Nephron progenitor cell (in vitro differentiated cells): ENCODE measurements around the gene POTEH.
"Not testable (repeated sequence)": the region's sequence is repeated elsewhere in the genome, so short reads cannot be mapped to it uniquely, and the experiment has no call there.

Experiments
- DNase-seq: peaks from one replicate; pipeline ENCODE4 v3.0.0; 2021
- H3K27ac Mint-ChIP-seq: 2 replicates; pipeline ENCODE4 v1.8.0; 2021; ENCODE audit warnings: mild to moderate bottlenecking, moderate library complexity, mixed read lengths
- H3K27me3 Mint-ChIP-seq: 2 replicates; pipeline ENCODE4 v1.8.0; 2021; ENCODE audit warnings: mild to moderate bottlenecking, low read depth, mixed read lengths; ENCODE audit not compliant: poor library complexity
- H3K36me3 Mint-ChIP-seq: 2 replicates; pipeline ENCODE4 v1.8.0; 2021; ENCODE audit warnings: low read depth, mixed read lengths
- H3K4me1 Mint-ChIP-seq: 2 replicates; pipeline ENCODE4 v1.8.0; 2021; ENCODE audit warnings: mixed read lengths
- H3K4me3 Mint-ChIP-seq: 2 replicates; pipeline ENCODE4 v1.8.0; 2021; ENCODE audit warnings: mild to moderate bottlenecking, moderate library complexity, mixed read lengths
- H3K9me3 Mint-ChIP-seq: 2 replicates; pipeline ENCODE4 v1.8.0; 2021; ENCODE audit warnings: mild to moderate bottlenecking, moderate library complexity, mixed read lengths

POTEH gene

GRCh38 chr22:15689012-15689748, 646 bp upstream of the POTEH start:
- peak; percentile 1 for DNase-seq
- not testable (repeated sequence) for H3K36me3 Mint-ChIP-seq, H3K27ac Mint-ChIP-seq, H3K9me3 Mint-ChIP-seq, H3K4me1 Mint-ChIP-seq, H3K27me3 Mint-ChIP-seq, H3K4me3 Mint-ChIP-seq

GRCh38 chr22:15713600-15713999, 23.8 kb downstream of the POTEH start:
- not testable (repeated sequence) for H3K27ac Mint-ChIP-seq, H3K4me1 Mint-ChIP-seq, H3K36me3 Mint-ChIP-seq, H3K4me3 Mint-ChIP-seq, DNase-seq, H3K27me3 Mint-ChIP-seq
- peaks cover 16% of the 10 kb centered on the region for H3K9me3 Mint-ChIP-seq

DNA sequence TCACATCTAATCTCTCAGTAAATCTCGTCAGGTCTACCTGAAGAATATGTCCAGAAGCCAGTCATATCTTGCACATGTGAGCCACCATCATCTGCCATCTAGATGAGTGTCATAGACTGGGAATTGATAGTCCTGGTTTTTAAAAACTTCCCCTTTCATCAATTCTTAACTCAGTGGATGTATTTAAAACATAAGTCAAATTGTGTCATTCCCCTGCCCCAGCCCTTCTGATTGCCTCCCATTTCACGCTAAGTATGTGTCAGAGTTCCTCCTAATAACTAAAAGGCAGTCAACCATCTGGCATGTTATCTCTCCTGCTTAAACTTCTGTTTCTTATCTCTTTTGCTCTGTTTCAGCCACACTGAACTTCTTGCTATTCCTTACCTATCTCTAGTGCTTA, 24.3 kb downstream of the POTEH start:
- peaks cover 16% of the 10 kb centered on the region for H3K9me3 Mint-ChIP-seq
- not testable (repeated sequence) for H3K27me3 Mint-ChIP-seq, H3K36me3 Mint-ChIP-seq, H3K27ac Mint-ChIP-seq, DNase-seq, H3K4me3 Mint-ChIP-seq, H3K4me1 Mint-ChIP-seq

GRCh38 chr22:15721884-15722283, 32.1 kb downstream of the POTEH start:
- H3K4me1 Mint-ChIP-seq, DNase-seq, H3K9me3 Mint-ChIP-seq, H3K27ac Mint-ChIP-seq, H3K27me3 Mint-ChIP-seq, H3K36me3 Mint-ChIP-seq, H3K4me3 Mint-ChIP-seq: not testable (repeated sequence)

DNA sequence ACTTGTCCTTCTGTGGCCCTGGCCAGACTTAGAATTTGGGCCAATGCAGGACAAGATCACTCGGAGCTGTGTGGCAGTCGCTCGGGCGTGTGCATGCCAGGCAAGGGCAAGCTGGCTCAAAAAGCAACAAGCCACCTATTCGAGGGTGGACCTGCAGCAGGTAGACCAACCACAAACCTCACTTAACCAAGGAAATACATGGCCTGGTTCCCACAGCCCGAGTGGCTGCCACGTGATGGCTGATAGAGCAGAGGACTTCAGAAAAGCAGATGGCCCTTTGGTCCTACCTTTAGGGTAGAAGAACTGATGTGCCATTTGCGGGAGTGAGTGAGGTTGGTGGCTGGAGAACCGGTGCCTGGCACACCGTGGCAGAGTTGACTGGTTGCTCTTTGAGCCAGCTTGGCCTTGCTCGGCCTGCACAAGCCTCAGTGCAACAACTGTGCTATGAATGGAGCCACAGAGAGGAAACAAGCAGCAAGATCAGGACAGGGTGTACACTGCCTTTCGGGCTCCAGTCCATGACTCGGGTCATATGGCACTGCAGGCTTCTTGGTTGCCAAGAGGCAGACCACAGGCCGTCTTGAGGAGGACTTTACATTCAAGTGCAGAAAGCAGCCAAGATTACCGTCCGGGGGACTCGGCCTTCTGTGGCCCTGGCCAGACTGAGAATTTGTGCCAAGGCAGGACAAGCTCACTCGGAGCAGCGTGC, 39.5 kb downstream of the POTEH start:
- not testable (repeated sequence) for DNase-seq, H3K9me3 Mint-ChIP-seq

DNA sequence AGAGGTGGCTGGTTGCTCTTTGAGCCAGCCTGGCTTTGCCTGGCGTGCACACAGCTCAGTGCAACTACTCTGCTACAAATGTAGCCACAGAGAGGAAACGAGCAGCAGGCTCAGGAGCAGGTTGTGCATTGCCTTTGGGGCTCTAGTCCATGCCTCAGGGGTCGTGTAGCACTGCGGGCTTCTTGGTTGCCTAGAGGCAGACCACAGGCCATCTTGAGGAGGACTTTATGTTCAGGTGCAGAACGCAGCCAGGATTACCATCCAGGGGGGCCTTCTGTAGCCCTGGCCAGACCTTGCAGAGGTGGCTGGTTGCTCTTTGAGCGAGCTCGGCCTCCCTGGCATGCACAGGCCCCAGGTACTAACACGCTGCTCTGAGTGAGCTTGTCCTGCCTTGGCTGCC, 41.2 kb downstream of the POTEH start:
- H3K4me3 Mint-ChIP-seq, DNase-seq, H3K27me3 Mint-ChIP-seq, H3K9me3 Mint-ChIP-seq, H3K27ac Mint-ChIP-seq, H3K4me1 Mint-ChIP-seq, H3K36me3 Mint-ChIP-seq: not testable (repeated sequence)

More for the DNA sequence above, 39.5 kb downstream of the POTEH start:
- H3K36me3 Mint-ChIP-seq, H3K4me3 Mint-ChIP-seq, H3K27ac Mint-ChIP-seq, H3K27me3 Mint-ChIP-seq, H3K4me1 Mint-ChIP-seq: not testable (repeated sequence)

- H3K27me3 Mint-ChIP-seq, DNase-seq, H3K36me3 Mint-ChIP-seq, H3K27ac Mint-ChIP-seq, H3K9me3 Mint-ChIP-seq, H3K4me3 Mint-ChIP-seq, H3K4me1 Mint-ChIP-seq: not testable (repeated sequence)
Measured at GRCh38 chr22:15734411-15734810, 44.6 kb downstream of the POTEH start.

DNA sequence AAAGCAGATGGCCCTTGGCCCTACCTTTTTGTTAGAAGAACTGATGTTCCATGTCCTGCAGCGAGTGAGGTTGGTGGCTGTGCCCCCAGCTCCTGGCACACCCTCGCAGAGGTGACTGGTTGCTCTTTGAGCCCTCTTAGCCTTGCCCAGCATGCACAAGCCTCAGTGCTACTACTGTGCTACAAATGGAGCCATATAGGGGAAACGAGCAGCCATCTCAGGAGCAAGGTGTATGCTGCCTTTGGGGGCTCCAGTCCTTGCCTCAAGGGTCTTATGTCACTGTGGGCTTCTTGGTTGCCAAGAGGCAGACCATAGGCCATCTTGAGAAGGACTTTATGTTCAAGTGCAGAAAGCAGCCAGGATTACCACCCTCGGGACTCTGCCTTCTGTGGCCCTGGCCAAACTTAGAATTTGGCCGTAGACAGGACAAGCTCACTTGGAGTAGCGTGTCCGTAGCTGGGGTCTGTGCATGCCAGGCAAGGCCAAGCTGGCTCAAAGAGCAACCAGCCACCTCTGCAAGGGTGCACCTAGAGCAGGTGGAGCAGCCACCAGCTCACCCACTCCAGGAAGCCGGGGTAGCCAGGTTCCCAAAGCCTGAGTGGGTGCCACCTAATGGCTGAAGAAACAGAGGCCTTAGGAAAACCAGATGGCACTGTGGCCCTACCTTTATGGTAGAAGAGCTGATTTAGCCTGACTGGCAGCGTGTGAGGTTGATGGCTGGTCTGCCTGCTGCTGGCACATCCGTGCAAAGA, 48.5 kb downstream of the POTEH start:
- not testable (repeated sequence) for H3K36me3 Mint-ChIP-seq, H3K27me3 Mint-ChIP-seq, DNase-seq, H3K27ac Mint-ChIP-seq, H3K9me3 Mint-ChIP-seq, H3K4me1 Mint-ChIP-seq, H3K4me3 Mint-ChIP-seq

- H3K4me3 Mint-ChIP-seq, H3K27me3 Mint-ChIP-seq, H3K27ac Mint-ChIP-seq, H3K9me3 Mint-ChIP-seq, H3K36me3 Mint-ChIP-seq, H3K4me1 Mint-ChIP-seq, DNase-seq: not testable (repeated sequence)
Measured at GRCh38 chr22:15738909-15739391, 49.1 kb downstream of the POTEH start.

- not testable (repeated sequence) for H3K27me3 Mint-ChIP-seq, H3K4me3 Mint-ChIP-seq, DNase-seq, H3K27ac Mint-ChIP-seq, H3K4me1 Mint-ChIP-seq, H3K36me3 Mint-ChIP-seq
- peaks cover 21% of the 10 kb centered on the region for H3K9me3 Mint-ChIP-seq
Measured at GRCh38 chr22:15747636-15748323, 58.0 kb downstream of the POTEH start.

GRCh38 chr22:15749181-15749970, 59.5 kb downstream of the POTEH start:
- not testable (repeated sequence) for H3K27ac Mint-ChIP-seq, H3K36me3 Mint-ChIP-seq, H3K4me3 Mint-ChIP-seq, H3K4me1 Mint-ChIP-seq, DNase-seq, H3K27me3 Mint-ChIP-seq
- peaks cover 17% of the 10 kb centered on the region for H3K9me3 Mint-ChIP-seq

DNA sequence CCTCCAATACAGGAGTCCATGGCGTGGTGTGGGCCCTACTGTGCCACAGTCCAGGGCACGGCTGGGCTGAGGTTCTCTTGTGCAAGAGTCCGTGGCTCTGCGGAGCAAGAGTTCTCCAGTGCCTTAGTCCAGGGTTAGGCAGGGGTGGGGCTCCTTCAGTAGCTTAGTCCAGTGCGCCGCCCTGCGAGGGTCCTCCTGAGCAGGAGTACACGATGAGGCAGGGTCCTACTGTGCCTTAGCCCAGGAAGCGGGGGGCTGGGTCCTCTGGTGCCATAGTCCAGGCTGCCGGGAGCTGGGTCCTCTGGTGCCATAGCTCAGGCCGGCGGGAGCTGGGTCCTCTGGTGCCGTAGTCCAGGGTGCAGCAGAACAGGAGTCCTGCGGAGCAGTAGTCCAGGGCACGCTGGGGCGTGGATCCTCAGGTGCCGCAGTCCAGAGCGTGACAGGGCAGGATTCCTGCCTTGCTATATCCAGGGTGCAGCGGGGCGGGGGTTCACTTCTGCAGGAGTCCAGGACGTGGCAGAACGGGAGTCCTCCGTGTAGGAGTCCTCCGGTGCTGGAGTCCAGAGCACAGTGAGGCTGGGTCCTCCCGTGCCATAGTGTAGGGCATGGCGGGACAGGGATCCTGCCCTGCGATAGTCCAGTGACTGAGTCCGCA, 69.7 kb downstream of the POTEH start:
- DNase-seq, H3K27ac Mint-ChIP-seq, H3K4me1 Mint-ChIP-seq, H3K36me3 Mint-ChIP-seq, H3K9me3 Mint-ChIP-seq, H3K4me3 Mint-ChIP-seq, H3K27me3 Mint-ChIP-seq: not testable (repeated sequence)
